Measurements from ENCODE around the gene RNU6-1.

RNU6-1 gene

GRCh38 chr15:67832897-67833709, 6.7 kb downstream of the RNU6-1 start:
- DNase-seq = no peak

- DNase-seq = no peak
Measured at GRCh38 chr15:67832031-67832551, 7.8 kb downstream of the RNU6-1 start.

- no peak for DNase-seq
Measured at GRCh38 chr15:67831363-67831762, 8.5 kb downstream of the RNU6-1 start.

- no peak for DNase-seq
Measured at GRCh38 chr15:67829647-67830504, 10.0 kb downstream of the RNU6-1 start.

GRCh38 chr15:67828969-67829646, 10.7 kb downstream of the RNU6-1 start:
- DNase-seq = peak; percentile 13 to 15

- DNase-seq = no peak
Measured at GRCh38 chr15:67828278-67828968, 11.4 kb downstream of the RNU6-1 start.

- DNase-seq = no peak
Measured at GRCh38 chr15:67827562-67828277, 12.1 kb downstream of the RNU6-1 start.

GRCh38 chr15:67826717-67827561, 12.9 kb downstream of the RNU6-1 start:
- no peak for DNase-seq

GRCh38 chr15:67825881-67826716, 13.7 kb downstream of the RNU6-1 start:
- DNase-seq = peak; percentile 12 to 23

GRCh38 chr15:67824976-67825880, 14.6 kb downstream of the RNU6-1 start, which contains the start of gene SKOR1:
TSS of gene SKOR1 (plus strand) at chr15:67825509. CDS start at chr15:67825603, 94 bp downstream.
- DNase-seq = peak; percentile 28 to 32

- DNase-seq = no peak
Measured at GRCh38 chr15:67824197-67824968, 15.5 kb downstream of the RNU6-1 start.

- DNase-seq = peak; percentile 17 to 24
Measured at GRCh38 chr15:67823314-67824196, 16.3 kb downstream of the RNU6-1 start.

- no peak for DNase-seq
Measured at GRCh38 chr15:67822537-67823313, 17.1 kb downstream of the RNU6-1 start.

GRCh38 chr15:67821784-67822440, 17.9 kb downstream of the RNU6-1 start:
- DNase-seq = no peak

All from activated CD4-positive, alpha-beta T cell treated with anti-CD3 and anti-CD28 coated beads, Interleukin-2, amount 50 U/mL, for 48 hours (primary cell).